GM12878 (cell line): Measurements from ENCODE around the gene ZFP1. TPM values are rescaled to one million over a fixed set of nuclear protein-coding genes. Genes with fewer than 3 reads are reported as not detected.

Experiments used
- ATF3 ChIP-seq: IDR thresholded peaks from 2 replicates; pipeline ENCODE4 v1.6.1; 2011; ENCODE audit warnings: low read depth, mild to moderate bottlenecking, low read length, moderate library complexity, borderline replicate concordance; ENCODE audit errors: extremely low read depth
- BHLHE40 ChIP-seq, 2 experiments: fragments of 450-650 bp in 1 of 2; IDR thresholded peaks; 2 replicates each; pipeline ENCODE4 v1.6.1; 2011 to 2017; ENCODE audit warnings: low read depth in 2 of 2, borderline replicate concordance in 1 of 2, improper control_type of control experiment in 1 of 2, low read length in 1 of 2, mild to moderate bottlenecking in 1 of 2
- BMI1 ChIP-seq: fragments of 450-650 bp; IDR thresholded peaks from 2 replicates; pipeline ENCODE4 v1.6.1; 2016; ENCODE audit warnings: mild to moderate bottlenecking, moderate library complexity, borderline replicate concordance
- CHD1 ChIP-seq: IDR thresholded peaks from 2 replicates; pipeline ENCODE4 v1.6.1; 2012; ENCODE audit warnings: low read depth, low read length, improper control_type of control experiment
- EGR1 ChIP-seq, 2 experiments: IDR thresholded peaks; 1 replicate in 1 of 2; 2 replicates in 1 of 2; pipeline ENCODE4 v1.6.1; 2011 to 2012; ENCODE audit warnings: low read depth in 2 of 2, low read length in 2 of 2, borderline replicate concordance in 1 of 2, mild to moderate bottlenecking in 1 of 2, moderate library complexity in 1 of 2
- EP300 ChIP-seq, 2 experiments: fragments of 150-350 bp in 1 of 2; IDR thresholded peaks; 2 replicates each; pipeline ENCODE4 v1.6.1; 2011 to 2012; ENCODE audit warnings: low read depth in 2 of 2, low read length in 2 of 2, borderline replicate concordance in 1 of 2, improper control_type of control experiment in 1 of 2, inconsistent platforms in 1 of 2; ENCODE audit not compliant: control insufficient read depth in 1 of 2
- HCFC1 ChIP-seq: fragments of 150-350 bp; IDR thresholded peaks from 2 replicates; pipeline ENCODE4 v1.6.1; 2014; ENCODE audit warnings: low read length
- IKZF2 ChIP-seq, 2 experiments: fragments of 450-650 bp; IDR thresholded peaks; 2 replicates each; pipeline ENCODE4 v1.6.1; 2017; ENCODE audit warnings: mild to moderate bottlenecking in 2 of 2, moderate library complexity in 2 of 2
- MTA2 ChIP-seq: fragments of 450-650 bp; IDR thresholded peaks from 2 replicates; pipeline ENCODE4 v1.6.1; 2016; ENCODE audit warnings: low read depth, mild to moderate bottlenecking, moderate library complexity
- NKRF ChIP-seq: fragments of 450-650 bp; conservative IDR thresholded peaks from 2 replicates; pipeline ENCODE4 v1.6.1; 2017; ENCODE audit warnings: mild to moderate bottlenecking, moderate library complexity
- NR2C2 ChIP-seq: IDR thresholded peaks from 2 replicates; pipeline ENCODE4 v1.6.1; 2011; ENCODE audit warnings: borderline replicate concordance, low read depth; ENCODE audit not compliant: control insufficient read depth, insufficient read length
- NRF1 ChIP-seq: conservative IDR thresholded peaks from 2 replicates; pipeline ENCODE4 v1.6.1; 2011; ENCODE audit warnings: mild to moderate bottlenecking, low read depth, low read length, improper control_type of control experiment
- PRDM15 ChIP-seq: fragments of 450-650 bp; formaldehyde crosslinking; IDR thresholded peaks from 2 replicates; pipeline ENCODE4 v1.4.0; 2020; ENCODE audit warnings: mild to moderate bottlenecking, moderate library complexity
- RELB ChIP-seq: fragments of 450-650 bp; IDR thresholded peaks from 2 replicates; pipeline ENCODE4 v1.6.1; 2017; ENCODE audit warnings: low read depth, mild to moderate bottlenecking, moderate library complexity
- SP1 ChIP-seq: IDR thresholded peaks from one replicate; pipeline ENCODE4 v1.6.1; 2011; ENCODE audit warnings: low read depth, low read length
- SRF ChIP-seq, 2 experiments: IDR thresholded peaks; 2 replicates each; pipeline ENCODE4 v1.6.1; 2011; ENCODE audit warnings: low read depth in 2 of 2, low read length in 2 of 2, mild to moderate bottlenecking in 1 of 2, moderate library complexity in 1 of 2
- WRNIP1 ChIP-seq: IDR thresholded peaks from 2 replicates; pipeline ENCODE4 v1.6.1; 2011; ENCODE audit warnings: low read depth, low read length, improper control_type of control experiment, borderline replicate concordance
- YBX1 ChIP-seq: fragments of 450-650 bp; IDR thresholded peaks from 2 replicates; pipeline ENCODE4 v1.6.1; 2016; ENCODE audit warnings: antibody characterized with exemption
- ZBED1 ChIP-seq: IDR thresholded peaks from 2 replicates; pipeline ENCODE4 v1.6.1; 2016; ENCODE audit warnings: borderline replicate concordance
- ZBTB33 ChIP-seq: fragments of 450-650 bp; IDR thresholded peaks from 2 replicates; pipeline ENCODE4 v1.6.1; 2017; ENCODE audit warnings: mild to moderate bottlenecking
- ZNF217 ChIP-seq: fragments of 450-650 bp; IDR thresholded peaks from 2 replicates; pipeline ENCODE4 v1.6.1; 2017; ENCODE audit warnings: antibody characterized with exemption, mild to moderate bottlenecking
- polyA plus RNA-seq, 11 experiments: library from polyadenylated mRNA; depleted of rRNA in 4 of 11; unstranded in 6 of 11; stranded (reverse) in 5 of 11; fragments of >200 nt; fragmentation: Nextera tagmentation in 4 of 11; fragmentation: Illumina TruSeq in 1 of 11; extraction: Ambion mirVana in 4 of 11; extraction: Trizol in 1 of 11; gene quantifications; 1 replicate in 1 of 11; 2 replicates in 10 of 11; pipeline versions ENCODE4 v1.2.1 to v1.2.3, GENCODE V29; 2011 to 2016; ENCODE audit warnings: inconsistent platforms in 2 of 11, missing spikeins in 2 of 11, low read depth in 1 of 11
- total RNA-seq, 4 experiments: library from RNA; depleted of rRNA in 3 of 4; stranded (reverse); fragments of >200 nt in 3 of 4; fragmentation: Illumina TruSeq in 1 of 4; extraction: Trizol in 1 of 4; gene quantifications; 2 replicates each; pipeline versions ENCODE4 v1.2.1 to v1.2.3, GENCODE V29; 2013 to 2021

ZFP1 gene
- total and polyA plus RNA-seq, 10 of the 15 experiments (the other 5 are each of a cell fraction or from before 2014, with no cell fraction given), result 3.5 to 17.6 (median 14.7) TPM

GRCh38 chr16:75152635-75153034 is 4.3 kb downstream of the ZFP1 start (continued):
- TF ChIP-seq BHLHE40 (IDR thresholded peaks at IDR 0.05; ENCODE audit: borderline replicate concordance in 1 of 2, low read depth in 2 of 2, low read length in 1 of 2), result no peak
- no peak for TF ChIP-seq ATF3
- TF ChIP-seq ZBED1, result no peak
- peak; percentile 64 for TF ChIP-seq MTA2
- peak; percentile 22 to 73; a peak in 2 of 4 replicates for TF ChIP-seq EP300 (IDR thresholded peaks at IDR 0.05; ENCODE audit: borderline replicate concordance in 1 of 2, control insufficient read depth in 1 of 2, low read depth in 2 of 2, low read length in 2 of 2)
- TF ChIP-seq IKZF2 (IDR thresholded peaks at IDR 0.05), result peak; percentile 65 to 77
- TF ChIP-seq SP1, result peak; percentile 29
- TF ChIP-seq NKRF, result no peak
- TF ChIP-seq EGR1 (IDR thresholded peaks at IDR 0.05; ENCODE audit: borderline replicate concordance in 1 of 2, low read depth in 2 of 2, low read length in 2 of 2), result no peak
- TF ChIP-seq RELB, result peak; percentile 81
- TF ChIP-seq HCFC1, result no peak
- TF ChIP-seq ZBTB33, result no peak
- no peak for TF ChIP-seq YBX1
- TF ChIP-seq WRNIP1, result no peak
- no peak for TF ChIP-seq NR2C2
- TF ChIP-seq SRF (IDR thresholded peaks at IDR 0.05; ENCODE audit: low read depth in 2 of 2, low read length in 2 of 2), result 0 out of 4 replicates have a peak, but pooled peaks of 1 of the 2 experiments have one; percentile 20
- no peak for TF ChIP-seq NRF1
- peak; percentile 25; the same call in 1 of the 2 replicates for TF ChIP-seq ZNF217
- TF ChIP-seq BMI1, result 0 out of 2 replicates have a peak, but pooled peaks have one; percentile 32
- TF ChIP-seq CHD1, result no peak
- TF ChIP-seq PRDM15 (CRISPR knock-in tag), result no peak
